Cerebellar nuclear complex (tissue), 1 donor: ENCODE measurements around the gene PDE4B.

ENCODE experiments used
- DNase-seq, 2 experiments: peaks; one replicate each; lab custom pipeline; 2025; lab: John Stamatoyannopoulos, UW

Gene PDE4B

DNA sequence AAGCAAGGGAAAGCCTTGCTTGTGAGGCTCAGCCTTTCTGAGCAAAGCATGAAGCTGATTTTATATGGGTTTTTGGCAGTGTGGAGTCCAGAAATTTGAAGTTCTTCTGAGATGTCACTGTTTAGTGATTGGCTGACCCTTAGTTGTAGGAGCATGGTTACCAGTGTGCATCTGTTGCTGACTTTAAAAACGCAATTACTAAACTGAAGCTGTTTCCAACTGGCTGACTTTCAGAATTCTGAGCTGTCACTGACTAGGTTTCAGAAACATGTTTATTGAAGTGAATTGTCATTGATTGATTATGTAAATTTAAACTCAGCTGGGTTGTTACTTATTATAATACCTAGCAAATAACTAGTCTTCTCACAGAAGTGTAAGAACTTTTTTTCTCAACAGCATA is 89.4 kb downstream of the PDE4B start:
- no peak for DNase-seq

DNA sequence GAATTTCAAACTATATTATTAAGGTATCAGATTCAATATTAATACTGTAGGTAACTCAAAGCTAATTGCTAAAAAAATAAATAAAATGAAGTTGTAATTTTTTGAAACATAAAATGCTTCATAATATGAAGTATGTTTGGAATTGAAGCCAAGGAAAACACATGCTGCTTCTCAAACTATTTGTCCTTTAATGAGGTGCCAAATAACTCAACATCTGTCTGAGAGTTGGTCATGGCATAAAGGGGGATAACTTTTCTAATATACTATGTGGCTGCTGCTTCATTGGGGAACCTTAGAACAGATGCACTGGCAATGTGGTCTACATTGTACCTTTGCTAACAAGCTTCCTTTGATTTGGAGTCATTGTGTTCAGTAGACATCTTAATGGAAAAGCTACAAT is 96.7 kb downstream of the PDE4B start:
- no peak for DNase-seq

GRCh38 chr1:65890201-65890843 is 97.6 kb downstream of the PDE4B start:
- no peak for DNase-seq

- no peak for DNase-seq
Observed at GRCh38 chr1:65894738-65895605, 102.3 kb downstream of the PDE4B start.

DNA sequence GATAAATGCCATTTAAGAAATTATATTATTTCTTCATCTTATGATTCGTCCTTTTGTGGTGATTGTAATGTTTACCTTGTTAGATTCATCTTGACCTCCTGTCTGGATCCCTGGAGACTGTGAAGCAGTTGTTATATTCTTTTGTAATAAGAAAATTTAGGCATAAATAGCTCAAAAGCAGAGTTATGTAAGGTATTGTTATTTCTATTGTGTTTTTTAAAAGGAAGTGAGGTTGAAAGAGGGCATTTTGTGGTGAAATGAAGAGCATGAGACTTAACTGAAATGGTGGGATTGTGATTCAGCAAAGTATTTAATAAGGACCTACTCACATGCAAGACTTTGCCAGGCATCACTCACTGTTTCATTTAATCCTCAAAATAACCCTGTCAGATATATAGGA is 104.0 kb downstream of the PDE4B start:
- DNase-seq: no peak

DNA sequence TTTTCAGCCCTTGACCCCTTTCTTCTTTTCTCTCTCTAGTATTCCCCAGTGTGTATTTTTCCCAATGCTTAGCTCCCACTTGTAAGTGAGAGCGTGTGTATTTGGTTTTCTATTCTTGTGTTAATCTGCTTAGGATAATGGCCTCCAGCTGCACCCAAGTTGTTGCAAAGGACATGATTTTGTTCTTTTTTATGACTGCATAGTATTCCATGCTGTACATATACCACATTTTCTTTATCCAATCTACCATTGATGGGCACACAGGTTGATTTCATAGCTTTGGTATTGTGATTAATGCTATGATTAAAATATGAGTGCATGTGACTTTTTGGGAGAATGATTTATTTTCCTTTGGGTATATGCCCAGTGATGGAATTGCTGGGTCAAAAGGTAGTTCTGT is 104.8 kb downstream of the PDE4B start:
- DNase-seq: no peak

DNA sequence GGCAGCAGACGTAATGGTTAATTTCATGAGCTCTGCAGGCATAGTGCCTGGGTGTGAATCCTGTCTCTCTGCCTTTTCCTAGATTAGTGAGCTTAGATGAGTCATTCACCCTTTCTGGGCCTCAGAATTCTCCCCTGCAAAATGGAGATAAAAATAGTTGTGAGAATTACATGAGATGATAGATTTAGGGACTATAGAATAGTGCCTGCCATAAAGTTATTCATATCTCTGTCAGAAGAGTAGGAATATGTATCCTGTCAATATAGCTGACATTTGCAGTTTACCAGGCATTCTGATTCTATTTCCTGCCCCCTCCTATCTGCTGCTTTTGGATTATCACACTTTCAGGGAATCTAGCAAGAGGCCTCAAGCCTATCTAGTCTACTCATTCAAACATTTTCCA is 112.0 kb downstream of the PDE4B start:
- DNase-seq: no peak

DNA sequence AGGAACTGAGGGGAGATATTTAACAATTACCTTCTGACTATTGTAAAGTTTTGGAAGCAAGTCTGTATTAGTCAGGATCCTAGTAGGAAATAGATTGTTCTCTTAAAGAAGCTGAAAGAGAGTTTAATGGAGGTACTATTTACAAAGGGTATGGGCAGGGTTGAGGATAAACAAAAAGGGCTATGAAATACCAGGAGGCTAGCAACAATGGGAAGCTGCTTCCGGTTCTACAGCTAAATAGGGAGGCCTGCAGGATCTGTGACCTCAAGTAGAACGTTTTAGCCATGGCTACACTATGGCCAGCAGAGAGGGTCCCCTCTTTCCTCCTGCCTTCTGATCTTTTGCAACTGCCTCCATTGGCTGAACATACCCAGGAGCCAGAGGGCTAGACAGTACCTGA is 117.7 kb downstream of the PDE4B start:
- no peak for DNase-seq

GRCh38 chr1:65911679-65912078 is 119.0 kb downstream of the PDE4B start:
- DNase-seq: no peak

DNA sequence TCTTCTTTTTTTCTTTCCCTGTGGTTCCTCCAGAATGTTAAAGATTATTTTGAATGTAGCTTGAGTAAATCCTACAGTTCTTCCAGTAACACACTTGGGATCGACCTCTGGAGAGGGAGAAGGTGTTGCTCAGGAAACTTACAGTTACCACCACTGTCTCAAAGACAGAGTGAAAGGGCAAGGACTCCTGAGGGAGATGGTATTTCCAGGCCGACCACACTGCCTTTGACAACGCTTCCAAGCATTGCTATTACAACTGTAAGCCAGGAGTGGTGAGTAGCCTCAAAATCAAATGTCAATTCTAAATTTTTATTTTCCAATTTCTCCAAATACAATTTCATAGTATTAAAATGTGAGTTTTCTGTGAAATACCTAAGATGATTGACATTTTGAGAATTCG is 125.9 kb downstream of the PDE4B start:
- DNase-seq: no peak

- DNase-seq: no peak
Observed at GRCh38 chr1:65921446-65921845, 128.8 kb downstream of the PDE4B start.

GRCh38 chr1:65924471-65924870 is 131.8 kb downstream of the PDE4B start:
- DNase-seq: no peak

DNA sequence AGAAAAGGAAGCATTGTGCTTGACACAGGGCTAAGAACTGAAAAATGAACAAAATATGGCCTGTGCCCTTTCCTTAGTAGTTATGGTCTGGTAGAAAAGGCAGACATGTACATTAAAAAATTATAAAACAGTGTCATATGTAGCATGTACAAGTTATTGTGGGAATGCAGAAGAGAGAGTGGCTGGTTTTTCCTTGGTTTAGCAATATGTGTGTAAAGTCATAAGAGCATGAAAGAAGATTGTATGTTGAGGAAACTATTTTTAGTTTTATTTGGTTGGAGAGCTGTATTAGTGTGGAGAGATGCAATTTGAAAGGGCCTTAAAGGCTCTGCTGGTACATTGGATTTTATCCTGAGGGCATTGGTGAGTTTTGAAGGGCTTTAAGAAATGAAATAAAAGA is 145.8 kb downstream of the PDE4B start:
- no peak for DNase-seq

GRCh38 chr1:65939191-65939590 is 146.5 kb downstream of the PDE4B start:
- DNase-seq: no peak

- DNase-seq: no peak
Observed at GRCh38 chr1:65939636-65940035, 146.9 kb downstream of the PDE4B start.

GRCh38 chr1:65940126-65940525 is 147.4 kb downstream of the PDE4B start:
- DNase-seq: no peak

DNA sequence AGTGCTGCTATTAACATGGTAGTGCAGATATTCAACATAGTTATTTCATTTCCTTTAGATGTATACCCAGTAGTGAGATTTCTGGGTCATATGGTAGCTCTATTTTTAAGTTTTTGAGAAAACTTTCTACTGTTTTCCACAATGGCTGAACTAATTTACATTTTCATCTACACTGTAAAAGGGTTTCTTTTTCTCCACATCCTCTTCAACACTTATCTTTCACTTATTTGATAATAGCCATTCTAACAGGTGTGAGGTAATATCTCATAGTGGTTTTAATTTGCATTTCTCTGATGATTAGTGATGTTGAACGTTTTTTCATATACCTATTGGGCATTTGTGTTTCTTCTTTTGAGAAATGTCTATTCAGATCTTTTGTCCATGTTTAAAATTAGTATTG is 149.8 kb downstream of the PDE4B start:
- DNase-seq: no peak

DNA sequence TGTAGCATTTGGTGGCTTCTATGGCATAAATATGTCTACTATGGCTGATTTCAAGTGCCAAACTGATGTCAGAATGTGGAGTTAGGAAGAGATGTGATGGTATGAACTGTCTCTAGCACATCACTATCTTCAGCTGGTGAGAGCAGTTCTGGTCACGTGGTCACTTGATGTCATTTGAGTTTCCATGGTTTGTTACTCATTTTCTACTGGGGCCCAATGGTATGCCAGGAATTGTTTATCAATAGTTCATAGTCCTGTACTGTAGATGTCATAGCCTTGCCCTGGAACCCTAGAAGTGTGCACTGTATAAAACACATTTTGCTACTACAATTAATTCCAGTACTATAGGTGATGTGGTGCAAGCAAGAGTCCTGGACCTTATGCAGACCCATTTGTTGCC is 153.7 kb downstream of the PDE4B start:
- DNase-seq: no peak

DNA sequence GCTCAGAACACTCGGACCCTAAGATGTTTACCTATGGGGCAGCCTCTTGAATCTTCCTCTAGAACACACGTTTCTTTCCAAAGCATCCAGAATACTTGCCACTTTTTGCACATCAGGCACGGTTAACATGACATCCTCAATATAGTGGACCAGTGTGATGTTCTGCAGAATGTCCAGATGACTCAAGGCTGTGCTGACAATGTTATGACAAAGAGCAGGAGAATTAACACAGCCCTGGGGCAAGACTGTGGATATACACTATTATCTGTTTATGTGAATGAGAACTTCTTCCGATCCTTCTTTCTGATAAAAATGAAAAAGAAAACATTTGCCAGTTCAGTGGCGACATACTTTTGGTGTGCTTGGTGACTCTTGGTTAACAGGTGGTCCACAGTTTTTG is 154.3 kb downstream of the PDE4B start:
- no peak for DNase-seq

GRCh38 chr1:65948609-65949229 is 156.0 kb downstream of the PDE4B start:
- DNase-seq: no peak

DNA sequence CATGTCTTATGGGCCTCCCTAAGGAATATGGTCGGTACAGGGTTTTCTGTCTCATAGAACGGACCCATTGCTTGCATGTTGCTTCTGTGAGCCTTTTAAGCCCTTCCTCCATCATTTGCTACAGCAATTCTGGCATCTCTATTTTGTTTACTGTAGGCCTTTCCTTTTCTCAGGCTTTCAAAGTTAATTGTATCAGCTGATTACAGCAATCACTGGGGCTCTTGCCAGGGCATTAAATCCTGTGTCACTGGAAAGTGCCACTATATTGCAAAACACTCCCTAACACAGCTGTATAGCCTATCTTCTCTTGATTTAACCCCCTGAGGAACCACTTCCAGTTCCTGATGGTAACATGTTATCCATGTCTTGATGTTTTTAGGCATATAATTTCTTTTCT is 156.5 kb downstream of the PDE4B start:
- no peak for DNase-seq

DNA sequence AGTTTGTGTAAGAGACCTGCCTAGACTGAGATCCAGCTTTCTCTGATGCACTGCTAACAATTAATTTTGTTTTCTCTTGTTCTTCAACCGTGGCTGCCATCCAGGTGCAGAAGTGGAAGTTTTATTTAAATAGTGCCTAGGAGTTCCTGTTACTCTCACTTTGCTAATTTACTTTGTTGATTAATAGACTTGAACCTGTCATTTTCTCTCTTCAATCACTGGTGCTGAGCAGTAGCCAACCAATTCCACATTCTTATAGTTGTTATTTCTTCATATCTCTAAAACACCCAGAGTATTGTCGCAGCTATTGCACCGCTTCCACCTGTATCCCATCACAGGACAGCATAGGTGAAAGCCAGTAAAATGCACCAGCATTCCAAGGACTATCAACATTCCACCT is 157.2 kb downstream of the PDE4B start:
- no peak for DNase-seq

DNA sequence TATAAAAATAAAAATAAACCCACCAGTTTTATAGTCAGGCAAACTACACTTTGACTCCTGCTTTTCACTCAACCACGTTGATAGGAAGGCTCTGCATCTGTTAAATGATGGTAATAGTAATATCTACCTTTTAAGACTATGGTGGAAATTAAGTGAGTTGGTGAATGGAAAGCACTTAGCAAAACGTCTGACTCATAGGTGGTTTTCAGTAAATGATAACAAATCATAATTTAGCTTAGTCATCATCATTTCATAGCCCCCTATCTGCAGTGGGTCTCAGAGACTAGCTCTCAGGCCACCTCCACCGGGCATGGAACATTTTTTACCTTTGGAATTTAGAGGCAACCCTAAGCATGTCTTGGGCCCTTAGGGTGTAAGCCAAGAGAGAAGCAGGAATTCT is 160.0 kb downstream of the PDE4B start:
- no peak for DNase-seq
